Ishikawa (cell line): ENCODE measurements around the gene SELENOP.

Experiments used
- CEBPB ChIP-seq: IDR thresholded peaks from 2 replicates; pipeline ENCODE4 v1.6.1; 2012
- CREB1 ChIP-seq: IDR thresholded peaks from 2 replicates; pipeline ENCODE4 v1.6.1; 2012; ENCODE audit warnings: low read depth
- EGR1 ChIP-seq: IDR thresholded peaks from 2 replicates; pipeline ENCODE4 v1.6.1; 2012
- EP300 ChIP-seq: IDR thresholded peaks from 2 replicates; pipeline ENCODE4 v1.6.1; 2012; ENCODE audit warnings: borderline replicate concordance
- FOXM1 ChIP-seq: IDR thresholded peaks from 2 replicates; pipeline ENCODE4 v1.6.1; 2012; ENCODE audit warnings: low read depth, borderline replicate concordance
- MAX ChIP-seq: IDR thresholded peaks from 2 replicates; pipeline ENCODE4 v1.6.1; 2012
- NFIC ChIP-seq: IDR thresholded peaks from 2 replicates; pipeline ENCODE4 v1.6.1; 2012
- RAD21 ChIP-seq: IDR thresholded peaks from 2 replicates; pipeline ENCODE4 v1.6.1; 2012; ENCODE audit warnings: low read depth
- REST ChIP-seq: IDR thresholded peaks from 2 replicates; pipeline ENCODE4 v1.6.1; 2012; ENCODE audit warnings: low read depth, mild to moderate bottlenecking
- TAF1 ChIP-seq: IDR thresholded peaks from 2 replicates; pipeline ENCODE4 v1.6.1; 2012; ENCODE audit warnings: low read depth, mild to moderate bottlenecking
- TCF12 ChIP-seq: IDR thresholded peaks from 2 replicates; pipeline ENCODE4 v1.6.1; 2012; ENCODE audit warnings: low read depth
- TEAD4 ChIP-seq: IDR thresholded peaks from 2 replicates; pipeline ENCODE4 v1.6.1; 2012
- USF1 ChIP-seq: IDR thresholded peaks from 2 replicates; pipeline ENCODE4 v1.6.1; 2012
- YY1 ChIP-seq: IDR thresholded peaks from 2 replicates; pipeline ENCODE4 v1.6.1; 2012; ENCODE audit warnings: low read depth
- ZBTB7A ChIP-seq: IDR thresholded peaks from 2 replicates; pipeline ENCODE4 v1.6.1; 2012; ENCODE audit warnings: low read depth

The SELENOP gene

GRCh38 chr5:42759456-42759855 is 52.2 kb downstream of the SELENOP start:
- TF ChIP-seq FOXM1: no peak
- TF ChIP-seq NFIC: no peak
- no peak for TF ChIP-seq RAD21
- no peak for TF ChIP-seq CREB1

- TF ChIP-seq USF1 (no peak), ZBTB7A (no peak), CEBPB (no peak), EGR1 (no peak), REST (no peak), FOXM1 (no peak), NFIC (no peak), MAX (no peak), TCF12 (no peak), EP300 (no peak), TAF1 (no peak), RAD21 (no peak), TEAD4 (no peak)
Measured at GRCh38 chr5:42756606-42757601, 54.8 kb downstream of the SELENOP start, which contains the start of gene CCDC152. Gene CCDC152, plus strand, starts transcription at chr5:42756818. Its CDS starts 2,304 bp downstream, at chr5:42759122.

- TF ChIP-seq CEBPB: no peak
- no peak for TF ChIP-seq REST
- TF ChIP-seq MAX: no peak
- TF ChIP-seq TAF1: no peak
- no peak for TF ChIP-seq YY1
- no peak for TF ChIP-seq EGR1
- no peak for TF ChIP-seq NFIC
- no peak for TF ChIP-seq ZBTB7A
- no peak for TF ChIP-seq RAD21
- no peak for TF ChIP-seq TCF12
- TF ChIP-seq USF1: no peak
- no peak for TF ChIP-seq FOXM1
- TF ChIP-seq EP300: no peak
- no peak for TF ChIP-seq CREB1
- TF ChIP-seq TEAD4: no peak
Measured at GRCh38 chr5:42753099-42753498, 58.6 kb downstream of the SELENOP start.

GRCh38 chr5:42751044-42751443 is 60.6 kb downstream of the SELENOP start:
- no peak for TF ChIP-seq REST
- TF ChIP-seq FOXM1: no peak
- TF ChIP-seq NFIC: no peak
- TF ChIP-seq TEAD4: no peak
- no peak for TF ChIP-seq TAF1
- no peak for TF ChIP-seq TCF12
- TF ChIP-seq YY1: no peak
- TF ChIP-seq CREB1: no peak
- no peak for TF ChIP-seq RAD21
- no peak for TF ChIP-seq ZBTB7A
- no peak for TF ChIP-seq EGR1
- no peak for TF ChIP-seq EP300
- TF ChIP-seq USF1: no peak
